ENCODE results near the gene WNT9A. TPM values are rescaled to one million over a fixed set of nuclear protein-coding genes. Genes with fewer than 3 reads are reported as not detected.

The WNT9A gene
- polyA plus RNA-seq, 1 donor from 2014 or later, result 0.57 TPM

DNA sequence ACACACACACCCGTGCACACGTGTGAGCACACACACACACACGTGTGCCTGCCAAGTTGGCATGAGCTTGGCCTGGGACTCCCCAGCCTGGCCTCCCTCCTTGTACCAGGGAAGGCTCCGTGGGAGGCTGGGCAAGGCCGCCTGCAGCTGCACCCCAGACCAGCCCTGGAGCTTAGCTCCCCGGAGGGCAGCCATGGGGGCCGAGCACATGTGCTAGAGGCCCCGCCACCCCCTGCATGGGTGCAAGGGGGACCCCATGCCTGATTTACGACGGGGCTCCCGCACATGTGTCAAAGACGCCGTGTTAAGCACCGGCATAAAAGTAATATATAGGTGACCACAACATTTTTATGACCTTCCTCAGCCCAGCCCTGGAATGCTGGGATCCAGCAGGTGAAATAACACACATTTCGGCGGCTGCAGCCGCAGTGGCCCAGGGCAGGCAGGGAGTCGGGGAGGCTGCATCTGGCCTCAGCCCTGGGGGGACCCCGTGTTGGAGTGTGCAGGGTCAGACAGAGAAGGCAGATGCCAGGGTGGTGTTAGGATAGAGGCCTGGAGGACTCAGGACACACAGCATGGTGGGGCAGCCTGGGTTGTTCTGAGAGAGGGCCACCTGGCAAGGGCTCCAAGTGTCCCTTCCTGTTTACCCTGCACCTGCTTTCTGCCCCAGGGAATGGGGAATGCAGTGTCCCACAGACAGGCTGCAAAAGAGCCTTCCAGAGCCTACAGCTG is 56.3 kb downstream of the WNT9A start:
- TF ChIP-seq EP300 (conservative IDR thresholded peaks at IDR 0.05; ENCODE audit: poor library complexity, severe bottlenecking) (no peak), MXI1 (conservative IDR thresholded peaks at IDR 0.05; ENCODE audit: poor library complexity, severe bottlenecking) (no peak)
- no peaks in the 10 kb centered on the region for H3K9me2 ChIP-seq (ENCODE audit: insufficient read depth, low read length)
- H3K27me3 ChIP-seq (ENCODE audit: insufficient read depth, low read depth, low read length), result no peaks in the 10 kb centered on the region
- H3F3A ChIP-seq (ENCODE audit: insufficient read depth, low read length, poor library complexity, severe bottlenecking), result no peaks in the 10 kb centered on the region
- no peak overlapping the region for H3K9ac ChIP-seq (ENCODE audit: low read length)
- no peaks in the 10 kb centered on the region for H3K9me3 ChIP-seq (ENCODE audit: low read length)
- no peak overlapping the region for H3K4me2 ChIP-seq (ENCODE audit: low read length)
- no peaks in the 10 kb centered on the region for H3K79me2 ChIP-seq (replicated peaks; ENCODE audit: insufficient read depth, low read length)
- H3K36me3 ChIP-seq (ENCODE audit: insufficient read depth, low read length), result no peaks in the 10 kb centered on the region
- H3K4me3 ChIP-seq (ENCODE audit: low read length), result no peak overlapping the region
- no peak overlapping the region for H2AFZ ChIP-seq (ENCODE audit: low read depth, low read length)
- no peaks in the 10 kb centered on the region for H4K20me1 ChIP-seq (ENCODE audit: insufficient read depth)
- no peak overlapping the region for H3K27ac ChIP-seq (ENCODE audit: low read length)

DNA sequence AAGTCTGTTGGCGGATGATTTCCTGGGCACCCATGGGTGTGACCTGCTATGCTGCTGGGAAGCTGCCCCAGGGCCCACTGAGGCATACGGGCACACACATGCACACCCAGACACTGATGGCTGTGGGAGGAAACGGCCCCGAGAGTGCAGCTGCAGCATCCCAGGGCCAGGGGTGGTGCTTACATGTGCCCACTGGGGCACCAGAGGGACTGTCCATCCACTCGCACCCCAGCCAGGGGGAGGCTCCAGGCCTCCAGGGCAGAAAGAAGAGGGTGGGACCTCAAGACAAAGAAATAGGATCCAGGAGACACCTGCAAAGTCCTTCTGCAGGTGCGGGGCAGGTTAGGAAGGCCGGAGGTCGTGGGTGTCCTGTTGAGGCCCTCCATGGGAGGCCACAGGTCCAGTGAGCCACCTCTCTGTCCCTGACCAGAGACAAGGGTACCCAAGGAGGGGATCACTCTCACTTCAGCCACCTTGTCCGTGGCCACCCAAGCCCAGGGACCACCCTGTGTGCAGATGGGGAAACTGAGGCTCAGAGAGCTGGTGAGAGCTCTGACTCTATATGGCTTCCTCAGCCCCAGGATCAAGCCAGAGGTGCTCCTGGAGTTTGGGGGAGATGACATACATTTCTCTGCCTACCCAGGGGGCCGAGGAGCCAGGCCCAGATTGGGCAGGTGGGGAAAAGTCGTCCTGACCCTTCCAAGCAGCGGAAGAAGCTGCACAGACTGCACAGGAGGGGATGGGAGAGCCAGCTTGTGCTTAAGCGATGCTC is 57.1 kb downstream of the WNT9A start:
- Histone ChIP-seq H3K9ac (ENCODE audit: low read length) (no peak overlapping the region), H2AFZ (ENCODE audit: low read depth, low read length) (no peak overlapping the region)
- TF ChIP-seq, protein P1, sequence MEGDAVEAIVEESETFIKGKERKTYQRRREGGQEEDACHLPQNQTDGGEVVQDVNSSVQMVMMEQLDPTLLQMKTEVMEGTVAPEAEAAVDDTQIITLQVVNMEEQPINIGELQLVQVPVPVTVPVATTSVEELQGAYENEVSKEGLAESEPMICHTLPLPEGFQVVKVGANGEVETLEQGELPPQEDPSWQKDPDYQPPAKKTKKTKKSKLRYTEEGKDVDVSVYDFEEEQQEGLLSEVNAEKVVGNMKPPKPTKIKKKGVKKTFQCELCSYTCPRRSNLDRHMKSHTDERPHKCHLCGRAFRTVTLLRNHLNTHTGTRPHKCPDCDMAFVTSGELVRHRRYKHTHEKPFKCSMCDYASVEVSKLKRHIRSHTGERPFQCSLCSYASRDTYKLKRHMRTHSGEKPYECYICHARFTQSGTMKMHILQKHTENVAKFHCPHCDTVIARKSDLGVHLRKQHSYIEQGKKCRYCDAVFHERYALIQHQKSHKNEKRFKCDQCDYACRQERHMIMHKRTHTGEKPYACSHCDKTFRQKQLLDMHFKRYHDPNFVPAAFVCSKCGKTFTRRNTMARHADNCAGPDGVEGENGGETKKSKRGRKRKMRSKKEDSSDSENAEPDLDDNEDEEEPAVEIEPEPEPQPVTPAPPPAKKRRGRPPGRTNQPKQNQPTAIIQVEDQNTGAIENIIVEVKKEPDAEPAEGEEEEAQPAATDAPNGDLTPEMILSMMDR (IDR thresholded peaks at IDR 0.05; ENCODE audit: poor library complexity, severe bottlenecking), result no peak
- TF ChIP-seq EZH2 (IDR thresholded peaks at IDR 0.05; ENCODE audit: borderline replicate concordance, insufficient read depth, low read length, poor library complexity, severe bottlenecking), result no peak
- no peak for TF ChIP-seq MXI1 (conservative IDR thresholded peaks at IDR 0.05; ENCODE audit: poor library complexity, severe bottlenecking)
- TF ChIP-seq SMC3 (conservative IDR thresholded peaks at IDR 0.05; ENCODE audit: poor library complexity), result no peak
- no peak for TF ChIP-seq RAD21 (conservative IDR thresholded peaks at IDR 0.05)
- TF ChIP-seq TAF1 (IDR thresholded peaks at IDR 0.05; ENCODE audit: low read depth), result no peak
- no peak for TF ChIP-seq EP300 (conservative IDR thresholded peaks at IDR 0.05; ENCODE audit: poor library complexity, severe bottlenecking)
- TF ChIP-seq POLR2AphosphoS5 (IDR thresholded peaks at IDR 0.05), result no peak
- TF ChIP-seq, protein P2, sequence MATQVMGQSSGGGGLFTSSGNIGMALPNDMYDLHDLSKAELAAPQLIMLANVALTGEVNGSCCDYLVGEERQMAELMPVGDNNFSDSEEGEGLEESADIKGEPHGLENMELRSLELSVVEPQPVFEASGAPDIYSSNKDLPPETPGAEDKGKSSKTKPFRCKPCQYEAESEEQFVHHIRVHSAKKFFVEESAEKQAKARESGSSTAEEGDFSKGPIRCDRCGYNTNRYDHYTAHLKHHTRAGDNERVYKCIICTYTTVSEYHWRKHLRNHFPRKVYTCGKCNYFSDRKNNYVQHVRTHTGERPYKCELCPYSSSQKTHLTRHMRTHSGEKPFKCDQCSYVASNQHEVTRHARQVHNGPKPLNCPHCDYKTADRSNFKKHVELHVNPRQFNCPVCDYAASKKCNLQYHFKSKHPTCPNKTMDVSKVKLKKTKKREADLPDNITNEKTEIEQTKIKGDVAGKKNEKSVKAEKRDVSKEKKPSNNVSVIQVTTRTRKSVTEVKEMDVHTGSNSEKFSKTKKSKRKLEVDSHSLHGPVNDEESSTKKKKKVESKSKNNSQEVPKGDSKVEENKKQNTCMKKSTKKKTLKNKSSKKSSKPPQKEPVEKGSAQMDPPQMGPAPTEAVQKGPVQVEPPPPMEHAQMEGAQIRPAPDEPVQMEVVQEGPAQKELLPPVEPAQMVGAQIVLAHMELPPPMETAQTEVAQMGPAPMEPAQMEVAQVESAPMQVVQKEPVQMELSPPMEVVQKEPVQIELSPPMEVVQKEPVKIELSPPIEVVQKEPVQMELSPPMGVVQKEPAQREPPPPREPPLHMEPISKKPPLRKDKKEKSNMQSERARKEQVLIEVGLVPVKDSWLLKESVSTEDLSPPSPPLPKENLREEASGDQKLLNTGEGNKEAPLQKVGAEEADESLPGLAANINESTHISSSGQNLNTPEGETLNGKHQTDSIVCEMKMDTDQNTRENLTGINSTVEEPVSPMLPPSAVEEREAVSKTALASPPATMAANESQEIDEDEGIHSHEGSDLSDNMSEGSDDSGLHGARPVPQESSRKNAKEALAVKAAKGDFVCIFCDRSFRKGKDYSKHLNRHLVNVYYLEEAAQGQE (IDR thresholded peaks at IDR 0.05; ENCODE audit: borderline replicate concordance), result no peak

More for the DNA sequence above, 57.1 kb downstream of the WNT9A start:
- H3K4me3 ChIP-seq (ENCODE audit: low read length), result no peak overlapping the region
- no peaks in the 10 kb centered on the region for H4K20me1 ChIP-seq (ENCODE audit: insufficient read depth)
- H3K9me3 ChIP-seq (ENCODE audit: low read length), result no peaks in the 10 kb centered on the region
- H3K27me3 ChIP-seq (ENCODE audit: insufficient read depth, low read depth, low read length), result no peaks in the 10 kb centered on the region
- H3K4me2 ChIP-seq (ENCODE audit: low read length), result no peak overlapping the region
- H3K36me3 ChIP-seq (ENCODE audit: insufficient read depth, low read length), result no peaks in the 10 kb centered on the region
- H3K79me2 ChIP-seq (replicated peaks; ENCODE audit: insufficient read depth, low read length), result no peaks in the 10 kb centered on the region
- no peaks in the 10 kb centered on the region for H3F3A ChIP-seq (ENCODE audit: insufficient read depth, low read length, poor library complexity, severe bottlenecking)
- H3K27ac ChIP-seq (ENCODE audit: low read length), result no peak overlapping the region
- no peaks in the 10 kb centered on the region for H3K9me2 ChIP-seq (ENCODE audit: insufficient read depth, low read length)

All from neural cell (in vitro differentiated cells).